Sigmoid colon (tissue), 4 donors: Measurements from ENCODE around the gene ING1.

Source experiments
- POLR2A ChIP-seq, 2 donors: fragments of 450-650 bp; IDR thresholded peaks; one replicate each; pipeline ENCODE4 v1.6.1; 2016; ENCODE audit warnings: antibody characterized with exemption in 2 of 2, mild to moderate bottlenecking in 2 of 2, moderate library complexity in 2 of 2
- POLR2AphosphoS5 ChIP-seq, 4 donors: sonication (generic); formaldehyde crosslinking; IDR thresholded peaks; one replicate each; pipeline ENCODE4 v1.6.1; 2017; ENCODE audit warnings: antibody characterized with exemption in 4 of 4
- TF ChIP-seq, protein P1 (sequence below), 4 experiments: fragments of 450-650 bp in 3 of 4; fragments of 200-600 bp in 1 of 4; IDR thresholded peaks; one replicate each; pipeline ENCODE4 v1.5.1; 2016 to 2019; ENCODE audit warnings: antibody characterized with exemption in 4 of 4, mild to moderate bottlenecking in 3 of 4, moderate library complexity in 2 of 4

- TF ChIP-seq, protein P1, sequence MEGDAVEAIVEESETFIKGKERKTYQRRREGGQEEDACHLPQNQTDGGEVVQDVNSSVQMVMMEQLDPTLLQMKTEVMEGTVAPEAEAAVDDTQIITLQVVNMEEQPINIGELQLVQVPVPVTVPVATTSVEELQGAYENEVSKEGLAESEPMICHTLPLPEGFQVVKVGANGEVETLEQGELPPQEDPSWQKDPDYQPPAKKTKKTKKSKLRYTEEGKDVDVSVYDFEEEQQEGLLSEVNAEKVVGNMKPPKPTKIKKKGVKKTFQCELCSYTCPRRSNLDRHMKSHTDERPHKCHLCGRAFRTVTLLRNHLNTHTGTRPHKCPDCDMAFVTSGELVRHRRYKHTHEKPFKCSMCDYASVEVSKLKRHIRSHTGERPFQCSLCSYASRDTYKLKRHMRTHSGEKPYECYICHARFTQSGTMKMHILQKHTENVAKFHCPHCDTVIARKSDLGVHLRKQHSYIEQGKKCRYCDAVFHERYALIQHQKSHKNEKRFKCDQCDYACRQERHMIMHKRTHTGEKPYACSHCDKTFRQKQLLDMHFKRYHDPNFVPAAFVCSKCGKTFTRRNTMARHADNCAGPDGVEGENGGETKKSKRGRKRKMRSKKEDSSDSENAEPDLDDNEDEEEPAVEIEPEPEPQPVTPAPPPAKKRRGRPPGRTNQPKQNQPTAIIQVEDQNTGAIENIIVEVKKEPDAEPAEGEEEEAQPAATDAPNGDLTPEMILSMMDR (IDR thresholded peaks at IDR 0.05): peak in 2 of 4 experiments; percentile 28 to 42
- TF ChIP-seq POLR2AphosphoS5 (IDR thresholded peaks at IDR 0.05) (no peak), POLR2A (IDR thresholded peaks at IDR 0.05) (no peak)
These were observed 30.2 kb upstream of the ING1 start for GRCh38 chr13:110683203-110683883.
